ENCODE data around the gene MC5R.

MC5R gene

GRCh38 chr18:13871701-13872100 lies 47.8 kb downstream of the MC5R start:
- Mint-ChIP-seq H3K9me3 (no peaks in the 10 kb centered on the region), H3K4me1 (no peaks in the 10 kb centered on the region), H3K27ac (ENCODE audit: low read depth) (no peak overlapping the region), H3K4me3 (no peak overlapping the region), H3K36me3 (ENCODE audit: insufficient read depth) (peaks cover 2% of the 10 kb centered on the region), H3K27me3 (peaks cover 54% of the 10 kb centered on the region)
- no peak for DNase-seq (ENCODE audit: low spot score in 2 of 2)
- no peak for ATAC-seq (replicated peaks; ENCODE audit: extremely low read depth, poor library complexity, severe bottlenecking)

DNA sequence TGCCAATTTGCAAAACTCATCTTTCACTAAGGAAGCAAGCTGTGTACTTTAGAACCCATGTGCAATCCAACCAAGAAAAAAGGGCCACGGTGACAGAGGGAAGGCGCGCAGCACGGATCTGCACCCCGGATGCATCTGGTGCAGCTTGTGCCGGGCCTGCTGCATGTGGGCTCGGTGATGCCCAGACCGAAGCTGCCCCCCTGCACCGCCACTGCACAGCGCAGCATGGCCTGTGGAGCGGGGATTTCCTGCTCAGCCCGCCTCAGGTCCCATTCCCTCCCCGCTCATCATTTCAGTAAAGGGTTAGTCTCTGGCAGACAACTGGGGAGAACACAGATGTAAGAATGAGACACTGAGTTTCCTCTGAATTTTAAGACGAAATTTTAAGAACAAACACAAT lies 48.4 kb downstream of the MC5R start:
- Mint-ChIP-seq H3K27ac (ENCODE audit: low read depth) (no peak overlapping the region), H3K4me1 (no peaks in the 10 kb centered on the region), H3K9me3 (no peaks in the 10 kb centered on the region), H3K4me3 (no peak overlapping the region), H3K27me3 (peaks cover 54% of the 10 kb centered on the region), H3K36me3 (ENCODE audit: insufficient read depth) (no peaks in the 10 kb centered on the region)
- no peak for DNase-seq (ENCODE audit: low spot score in 2 of 2)
- no peak for ATAC-seq (replicated peaks; ENCODE audit: extremely low read depth, poor library complexity, severe bottlenecking)

DNA sequence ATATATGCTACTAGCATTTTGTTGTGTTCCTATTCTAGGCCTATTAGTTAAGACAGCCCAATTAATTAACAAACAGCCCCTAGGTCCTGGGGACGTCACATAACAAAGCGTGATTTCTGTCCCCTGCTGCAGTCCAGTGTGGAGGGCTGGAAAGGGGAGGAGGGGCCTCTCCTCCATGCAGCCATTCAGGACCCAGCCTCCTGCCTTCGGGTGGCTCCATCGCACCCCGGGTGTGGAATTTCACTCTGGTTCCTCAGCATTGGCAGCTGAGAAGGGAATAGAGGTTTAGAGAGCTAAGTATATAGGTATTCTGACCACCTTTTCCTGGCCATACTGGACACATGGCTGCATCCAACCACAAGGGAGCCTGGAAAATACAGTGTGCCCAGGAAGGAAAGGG lies 49.0 kb downstream of the MC5R start:
- Mint-ChIP-seq H3K27me3 (peaks cover 53% of the 10 kb centered on the region), H3K4me3 (no peak overlapping the region), H3K9me3 (no peaks in the 10 kb centered on the region), H3K27ac (ENCODE audit: low read depth) (no peak overlapping the region), H3K36me3 (ENCODE audit: insufficient read depth) (no peaks in the 10 kb centered on the region), H3K4me1 (no peaks in the 10 kb centered on the region)
- ATAC-seq (replicated peaks; ENCODE audit: extremely low read depth, poor library complexity, severe bottlenecking): no peak
- no peak for DNase-seq (ENCODE audit: low spot score in 2 of 2)

DNA sequence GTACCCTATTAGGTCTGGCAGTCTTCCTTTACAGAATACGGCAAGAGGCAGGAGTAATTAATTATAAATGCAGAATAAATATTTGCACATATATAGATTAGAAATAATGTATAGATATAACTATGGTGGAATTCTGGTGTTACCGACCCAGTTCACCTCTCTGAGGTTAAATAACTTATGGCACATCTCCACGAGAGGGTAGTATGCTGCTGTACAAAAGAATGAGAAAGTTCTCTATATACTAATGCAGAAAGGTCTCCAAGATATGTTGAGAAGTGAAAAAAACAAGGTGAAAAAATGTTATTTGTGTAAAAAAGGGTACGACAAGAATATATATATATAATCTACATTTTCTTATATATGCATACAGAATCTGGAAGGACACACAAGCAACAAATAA lies 50.6 kb downstream of the MC5R start:
- H3K4me1 Mint-ChIP-seq: no peaks in the 10 kb centered on the region
- H3K27me3 Mint-ChIP-seq: peaks cover 51% of the 10 kb centered on the region
- H3K36me3 Mint-ChIP-seq (ENCODE audit: insufficient read depth): no peaks in the 10 kb centered on the region
- no peak for DNase-seq (ENCODE audit: low spot score in 2 of 2)
- H3K27ac Mint-ChIP-seq (ENCODE audit: low read depth): no peak overlapping the region
- no peaks in the 10 kb centered on the region for H3K9me3 Mint-ChIP-seq
- ATAC-seq (replicated peaks; ENCODE audit: extremely low read depth, poor library complexity, severe bottlenecking): no peak
- H3K4me3 Mint-ChIP-seq: no peak overlapping the region

Data from central memory CD8-positive, alpha-beta T cell (primary cell).